Stimulated activated CD8-positive, alpha-beta memory T cell treated with anti-CD3 and anti-CD28 coated beads, Interleukin-15, amount 100 ng/mL, for 24 hours (primary cell): ENCODE measurements around the gene STRA6.

Experiments
- DNase-seq: peaks from one replicate; pipeline ENCODE4 v3.0.0-alpha.2; 2020; ENCODE audit warnings: low read depth

Gene STRA6

DNA sequence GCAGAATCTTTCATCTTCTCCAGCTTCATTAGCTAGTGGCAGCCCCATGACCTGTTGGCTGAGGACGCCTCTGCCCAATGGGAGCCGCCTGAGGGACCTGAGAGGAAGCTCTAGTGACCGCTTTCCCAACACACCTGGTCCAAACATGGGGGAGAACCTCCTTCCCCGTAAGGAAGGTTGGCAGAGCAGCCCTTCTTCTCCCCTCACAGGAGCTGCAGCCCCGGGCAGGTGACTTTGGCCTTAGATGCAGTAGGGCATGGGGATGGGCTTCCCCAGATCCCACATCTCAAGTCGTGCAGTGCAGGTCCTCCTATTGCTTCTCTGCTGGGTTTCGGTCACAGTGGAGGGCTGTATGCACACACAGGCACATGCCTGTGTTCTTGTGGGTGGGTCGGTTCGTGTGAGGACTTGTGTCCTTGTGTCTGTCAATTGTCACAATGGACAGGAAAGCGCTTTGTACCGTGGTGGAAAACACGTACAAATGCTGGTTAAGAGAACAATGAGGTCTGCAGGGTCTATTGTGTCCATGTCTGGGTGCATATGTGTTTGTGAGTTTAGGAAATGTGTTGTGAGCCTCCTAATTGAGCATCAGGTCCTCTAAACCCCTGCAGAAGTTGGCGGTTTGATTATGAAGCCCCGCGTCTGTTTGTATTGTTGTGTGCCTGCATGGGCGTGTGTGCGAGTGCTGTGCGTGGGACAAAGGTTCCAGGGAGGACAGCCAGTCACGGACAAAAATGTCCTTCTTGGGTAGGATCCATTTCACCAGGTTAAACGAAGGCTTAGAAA is 70.8 kb downstream of the STRA6 start:
- no peak for DNase-seq

DNA sequence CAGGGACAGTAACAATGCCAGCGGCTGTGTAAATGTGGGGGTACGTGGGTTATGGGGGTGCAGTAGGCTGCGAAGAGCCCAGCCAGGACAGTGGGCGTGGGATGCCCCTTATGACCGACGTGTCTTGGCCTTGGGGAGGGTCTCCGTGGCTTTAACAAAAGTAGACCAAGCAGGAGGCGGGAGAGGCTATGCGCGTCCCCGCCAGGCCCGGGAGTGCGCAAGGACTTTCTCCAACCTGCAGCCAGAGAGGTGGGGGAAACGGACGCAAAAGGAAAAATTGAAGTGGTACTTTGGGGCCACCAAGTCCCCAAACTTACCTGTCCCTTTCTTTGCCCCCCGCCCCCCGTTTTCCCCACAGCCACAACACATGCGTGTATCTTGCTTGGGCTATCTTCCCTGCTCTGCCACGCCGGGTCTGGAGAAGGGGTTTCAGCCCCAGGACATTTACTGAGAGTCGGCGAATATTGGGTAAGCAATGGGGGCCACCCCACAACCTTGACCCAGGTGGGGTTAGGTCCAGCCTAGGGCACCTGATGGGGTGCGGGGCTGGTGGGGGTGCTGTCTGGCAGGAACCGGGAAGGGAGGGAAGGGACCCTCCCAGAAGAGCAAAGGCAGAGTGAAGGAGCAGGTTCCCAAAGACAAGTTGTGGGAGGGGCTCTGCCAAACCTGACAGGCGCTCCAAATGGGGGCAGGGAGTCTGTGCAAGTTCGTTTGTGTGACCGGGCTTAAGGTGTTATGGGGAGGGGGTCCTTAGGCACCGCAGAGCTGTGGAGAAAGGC is 71.5 kb downstream of the STRA6 start:
- DNase-seq: no peak

DNA sequence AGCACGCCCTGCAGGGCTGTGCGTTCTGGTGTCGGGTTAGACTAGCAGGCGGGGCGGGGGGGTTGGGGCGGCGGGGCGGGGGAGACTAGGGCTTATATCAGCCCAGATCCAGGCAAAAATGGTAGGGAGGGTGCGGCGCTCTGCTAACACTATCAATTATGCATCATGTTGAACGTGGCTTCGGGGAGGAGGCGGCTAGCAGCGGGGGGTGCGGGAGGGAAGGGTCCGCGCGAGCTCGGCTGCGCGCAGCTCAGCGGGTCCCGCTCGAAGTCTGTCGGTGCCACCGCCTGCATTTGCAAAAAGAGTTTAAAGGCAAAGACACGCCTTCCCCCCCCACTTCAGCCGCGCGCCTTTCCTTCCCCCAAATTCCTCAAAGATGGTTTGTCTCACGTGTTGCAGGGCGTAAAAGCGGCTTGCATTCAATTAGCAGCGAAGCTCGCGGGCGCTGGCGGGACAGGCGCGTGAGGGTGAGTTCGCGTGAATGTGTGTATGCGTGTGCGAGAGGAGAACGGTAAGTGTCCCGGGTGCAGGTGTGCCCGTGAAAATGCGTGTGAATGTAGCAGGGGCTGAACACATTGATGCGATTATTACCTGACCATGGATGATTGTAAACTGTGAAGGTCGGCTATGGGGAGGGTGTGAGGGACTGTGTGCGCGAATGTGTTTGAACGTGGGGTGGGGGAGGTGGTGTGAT is 72.3 kb downstream of the STRA6 start, which contains the start of gene ISLR2:
ISLR2 (plus strand) TSS at position 432 of the 694 bp plus-strand sequence. CDS start 2,169 bp downstream, outside the sequence.
- DNase-seq: no peak

DNA sequence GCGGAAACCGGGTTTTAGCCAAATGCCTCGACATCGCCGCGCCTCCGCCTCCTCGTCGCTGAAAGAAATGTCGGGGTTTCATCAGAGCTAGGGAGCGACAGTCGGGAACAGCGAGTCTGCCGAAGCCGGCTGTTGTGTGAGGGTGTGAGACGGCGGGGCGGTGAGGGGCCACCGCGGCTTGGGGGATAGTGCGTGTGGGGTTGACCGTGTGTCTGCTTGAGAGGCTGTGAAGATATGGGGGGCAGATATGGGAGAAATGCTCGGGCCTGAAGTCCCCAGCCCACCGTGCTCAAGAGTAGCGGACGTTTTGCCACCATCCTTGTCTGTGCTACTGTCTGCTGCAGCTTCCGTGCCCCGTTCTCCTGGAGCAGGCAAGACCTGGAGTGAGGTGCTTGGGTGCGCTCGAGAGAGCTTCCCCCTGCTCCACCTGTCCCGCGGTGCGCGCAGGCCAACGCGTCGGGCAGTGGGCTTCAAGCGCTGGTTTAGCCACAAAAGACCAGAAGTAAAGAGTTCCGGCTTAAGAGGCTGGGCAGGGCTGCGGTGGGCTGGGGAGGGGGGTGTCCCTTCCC is 72.9 kb downstream of the STRA6 start:
- DNase-seq: no peak
